Activated CD8-positive, alpha-beta memory T cell treated with anti-CD3 and anti-CD28 coated beads for 4 hours (primary cell): ENCODE data around the gene DIPK1A.
"Not testable (repeated sequence)": the region's sequence is repeated elsewhere in the genome, so short reads cannot be mapped to it uniquely, and the experiment has no call there.

Experiments used
- DNase-seq, 2 donors: peaks; one replicate each; pipeline ENCODE4 v3.0.0-alpha.2; 2020; ENCODE audit warnings: low read depth in 2 of 2

The DIPK1A gene

GRCh38 chr1:92921031-92922023 is 39.9 kb downstream of the DIPK1A start:
- DNase-seq = no peak

- no peak for DNase-seq
Measured at GRCh38 chr1:92916899-92917298, 44.4 kb downstream of the DIPK1A start.

- no peak for DNase-seq
Measured at GRCh38 chr1:92915547-92915946, 45.7 kb downstream of the DIPK1A start.

GRCh38 chr1:92913093-92913819 is 48.0 kb downstream of the DIPK1A start:
- no peak for DNase-seq

GRCh38 chr1:92910081-92910480 is 51.2 kb downstream of the DIPK1A start:
- DNase-seq = no peak

GRCh38 chr1:92909321-92909720 is 51.9 kb downstream of the DIPK1A start:
- DNase-seq = no peak

GRCh38 chr1:92907949-92908684 is 53.1 kb downstream of the DIPK1A start:
- no peak for DNase-seq

- DNase-seq = no peak
Measured at GRCh38 chr1:92903765-92904164, 57.5 kb downstream of the DIPK1A start.

GRCh38 chr1:92902406-92902744 is 58.9 kb downstream of the DIPK1A start:
- no peak for DNase-seq

- no peak for DNase-seq
Measured at GRCh38 chr1:92901699-92902405, 59.4 kb downstream of the DIPK1A start.

- DNase-seq = no peak
Measured at GRCh38 chr1:92901126-92901525, 60.1 kb downstream of the DIPK1A start.

GRCh38 chr1:92900539-92900938 is 60.7 kb downstream of the DIPK1A start:
- no peak for DNase-seq

GRCh38 chr1:92899780-92900179 is 61.5 kb downstream of the DIPK1A start:
- DNase-seq = no peak

GRCh38 chr1:92898053-92898452 is 63.2 kb downstream of the DIPK1A start:
- not testable (repeated sequence) for DNase-seq

GRCh38 chr1:92887465-92887864 is 73.8 kb downstream of the DIPK1A start:
- no peak for DNase-seq

- no peak for DNase-seq
Measured at GRCh38 chr1:92886886-92887419, 74.3 kb downstream of the DIPK1A start.

GRCh38 chr1:92884195-92884594 is 77.1 kb downstream of the DIPK1A start:
- no peak for DNase-seq

GRCh38 chr1:92883297-92883696 is 78.0 kb downstream of the DIPK1A start:
- no peak for DNase-seq

GRCh38 chr1:92882819-92883218 is 78.4 kb downstream of the DIPK1A start:
- DNase-seq = peak; percentile 14 to 22

GRCh38 chr1:92881391-92881790 is 79.9 kb downstream of the DIPK1A start:
- no peak for DNase-seq

- no peak for DNase-seq
Measured at GRCh38 chr1:92879316-92879968, 81.8 kb downstream of the DIPK1A start.
